Measurements from ENCODE around the gene GJA5. TPM values are rescaled to one million over a fixed set of nuclear protein-coding genes. Genes with fewer than 3 reads are reported as not detected.
"Not testable (repeated sequence)": the region's sequence is repeated elsewhere in the genome, so short reads cannot be mapped to it uniquely, and the experiment has no call there.

GJA5 gene
- total RNA-seq, 1 donor: not detected

DNA sequence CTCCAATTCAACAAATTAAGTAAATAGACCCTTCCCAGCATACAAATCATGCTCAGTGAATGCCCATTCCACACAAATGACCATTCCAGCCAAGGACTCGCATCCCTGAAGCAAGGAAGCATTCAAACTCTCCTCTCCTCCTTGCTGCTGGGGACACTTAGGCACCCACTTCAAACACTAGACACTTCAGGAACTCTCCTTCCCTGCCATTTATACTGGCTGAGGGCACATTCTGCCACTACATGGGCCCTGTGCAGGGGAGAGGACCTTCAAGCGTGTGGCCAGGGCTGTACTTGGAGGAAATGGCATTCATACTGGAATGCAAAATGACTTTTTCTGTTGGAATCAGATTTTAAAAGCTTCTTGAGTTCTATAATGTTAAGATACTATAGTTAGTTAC lies 22.3 kb downstream of the GJA5 start:
- DNase-seq (ENCODE audit: low read depth): no peak
- no peak for TF ChIP-seq CTCF (IDR thresholded peaks at IDR 0.05; ENCODE audit: insufficient read depth, low read length)

DNA sequence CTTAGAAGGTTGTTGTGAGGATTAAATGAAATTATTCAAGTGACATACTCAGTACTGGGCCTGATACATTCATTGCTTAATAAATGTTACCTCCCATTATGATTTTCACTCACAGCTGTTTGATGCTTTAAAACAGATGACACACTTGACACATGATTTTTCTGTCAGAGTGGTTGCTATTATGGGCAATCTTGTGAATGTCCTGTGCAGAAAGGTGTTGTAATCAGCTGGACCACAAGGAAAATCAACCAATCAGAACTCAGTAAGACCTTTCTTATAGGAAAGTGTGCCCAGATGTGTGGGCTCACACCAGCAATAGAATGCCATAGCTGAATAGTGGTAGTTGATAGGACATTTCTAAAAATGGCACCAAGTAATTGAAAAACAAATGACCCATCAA lies 23.5 kb downstream of the GJA5 start:
- TF ChIP-seq CTCF (IDR thresholded peaks at IDR 0.05; ENCODE audit: insufficient read depth, low read length): no peak
- DNase-seq (ENCODE audit: low read depth): no peak
- H3K4me3 ChIP-seq (ENCODE audit: low read depth, low read length): no peak overlapping the region

More for the DNA sequence above, 22.3 kb downstream of the GJA5 start:
- H3K4me3 ChIP-seq (ENCODE audit: low read depth, low read length): no peak overlapping the region

- DNase-seq (ENCODE audit: low read depth): no peak
- TF ChIP-seq CTCF (IDR thresholded peaks at IDR 0.05; ENCODE audit: insufficient read depth, low read length): no peak
- H3K4me3 ChIP-seq (ENCODE audit: low read depth, low read length): no peak overlapping the region
These were observed 25.0 kb downstream of the GJA5 start for GRCh38 chr1:147735423-147735822.

- DNase-seq (ENCODE audit: low read depth); H3K4me3 ChIP-seq (ENCODE audit: low read depth, low read length): not testable (repeated sequence)
These were observed 26.0 kb downstream of the GJA5 start for GRCh38 chr1:147734291-147734841.

- TF ChIP-seq CTCF (IDR thresholded peaks at IDR 0.05; ENCODE audit: insufficient read depth, low read length): no peak
- H3K4me3 ChIP-seq (ENCODE audit: low read depth, low read length): no peak overlapping the region
- DNase-seq (ENCODE audit: low read depth): no peak
These were observed 31.1 kb downstream of the GJA5 start for GRCh38 chr1:147729315-147729714.

DNA sequence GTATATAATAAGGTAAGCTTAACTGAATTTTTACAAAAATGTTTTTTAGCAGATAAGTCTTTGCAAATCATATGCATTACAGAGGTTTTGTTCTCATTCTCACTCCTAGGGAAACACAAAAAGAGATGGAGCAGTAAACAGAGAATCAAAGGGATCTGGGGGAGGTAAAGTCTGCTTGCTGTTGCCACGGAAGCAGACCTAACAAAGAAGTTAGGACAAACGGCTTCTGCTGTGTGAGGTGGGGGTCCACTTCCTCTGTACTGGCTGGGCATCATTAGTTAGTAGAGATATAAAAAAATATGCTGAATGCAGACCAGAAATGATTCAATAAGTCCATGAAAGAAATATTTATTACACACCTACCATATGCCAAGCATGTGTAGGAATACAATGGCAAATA lies 34.2 kb downstream of the GJA5 start:
- TF ChIP-seq CTCF (IDR thresholded peaks at IDR 0.05; ENCODE audit: insufficient read depth, low read length): no peak
- no peak for DNase-seq (ENCODE audit: low read depth)
- H3K4me3 ChIP-seq (ENCODE audit: low read depth, low read length): no peak overlapping the region

DNA sequence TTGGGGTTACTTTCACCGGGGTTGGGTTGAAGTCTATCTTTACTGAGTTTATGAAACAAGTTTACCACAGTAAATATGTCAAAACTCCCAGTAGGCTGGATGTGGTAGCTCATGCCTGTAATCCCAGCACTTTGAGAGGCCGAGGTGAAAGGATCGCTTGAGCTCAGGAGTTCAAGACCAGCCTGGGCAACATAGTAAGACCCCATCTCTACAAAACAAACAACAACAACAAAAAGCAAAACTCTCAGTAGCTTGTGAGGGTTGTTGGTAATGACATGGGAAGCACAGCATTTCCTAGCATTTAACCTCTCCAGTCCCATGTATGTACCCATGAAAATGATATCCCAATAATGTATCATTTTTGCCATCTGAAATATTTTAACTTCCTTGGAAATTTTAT lies 34.7 kb downstream of the GJA5 start:
- H3K4me3 ChIP-seq (ENCODE audit: low read depth, low read length): no peak overlapping the region
- DNase-seq (ENCODE audit: low read depth): no peak
- TF ChIP-seq CTCF (IDR thresholded peaks at IDR 0.05; ENCODE audit: insufficient read depth, low read length): no peak
